ENCODE results near the gene TRABD2B. TPM values are rescaled to one million over a fixed set of nuclear protein-coding genes. Genes with fewer than 3 reads are reported as not detected.

Gene TRABD2B
- total RNA-seq (2022; extraction: Qiagen RNA extraction), result 2.6 to 4.7 TPM (median 3.3 TPM) in 5 replicates

DNA sequence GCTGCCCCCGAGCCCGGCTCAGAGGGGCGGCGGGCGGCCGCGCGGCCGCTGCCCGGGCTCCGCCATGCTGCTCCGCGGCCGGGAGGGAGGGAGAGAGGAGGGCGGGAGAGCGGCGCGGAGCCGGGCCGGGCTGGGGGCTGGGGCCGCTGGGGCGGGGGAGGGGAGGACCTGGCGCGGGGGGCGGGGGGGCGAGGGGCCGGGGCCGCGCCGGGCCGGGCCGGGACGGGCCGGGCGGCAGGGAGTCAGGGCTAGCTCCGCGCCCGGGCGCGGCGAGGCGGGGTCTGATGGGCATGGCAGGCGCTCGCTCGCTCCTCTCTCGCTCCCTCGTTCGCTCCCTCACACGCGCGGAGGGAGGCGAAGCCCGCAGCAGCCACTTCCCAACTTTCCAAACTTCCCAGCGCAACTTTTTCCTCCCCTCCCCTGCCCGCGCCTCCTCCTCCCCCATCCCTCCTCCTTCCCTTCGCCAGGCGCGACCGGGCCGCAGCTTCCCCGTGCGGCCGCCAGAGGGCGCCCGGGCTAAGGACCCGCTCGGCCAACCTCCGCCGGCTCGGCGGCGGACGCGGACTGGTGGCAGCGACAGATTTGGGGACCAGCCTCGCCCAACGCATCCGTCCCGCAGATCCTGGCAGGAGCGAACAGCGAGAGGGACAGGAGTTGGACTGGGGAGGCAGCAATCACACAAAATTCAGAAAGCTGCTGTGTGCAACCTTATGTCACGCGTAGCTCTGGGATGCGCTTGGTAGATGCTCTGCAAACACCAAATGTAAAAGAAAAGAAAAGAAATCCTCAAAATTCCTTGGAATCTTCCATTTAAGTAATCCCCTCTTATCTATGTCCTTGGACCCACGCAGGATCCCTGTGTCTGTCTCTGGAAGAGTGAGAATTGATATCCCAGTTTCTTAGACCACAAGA lies at the start of gene TRABD2B:
TRABD2B (minus strand) TSS at position 97 of the 912 bp plus-strand sequence.

Other genes starting within 250 kb of the TRABD2B start
- gene SLC5A9, start 225.3 kb upstream of the TRABD2B start, total RNA-seq (2022; extraction: Qiagen RNA extraction), result 0.03 to 0.15 TPM (median 0.09 TPM) in 4 of 5 replicates, not detected in the other

Data from A549 treated with Hydrocortisone at 1 μM for 4 hours (cell line).